ENCODE measurements around the gene CAMTA1. TPM values are rescaled to one million over a fixed set of nuclear protein-coding genes. Genes with fewer than 3 reads are reported as not detected.
A peak's percentile ranks its signal among the peaks of the same experiment; 100 is the strongest.

The CAMTA1 gene
- total and polyA plus RNA-seq, 2 experiments from 2014 or later = 213 to 341 TPM

- Histone ChIP-seq H3K27ac (no peak overlapping the region), H3K27me3 (no peaks in the 10 kb centered on the region)
Observed at GRCh38 chr1:7558921-7559869, 773.9 kb downstream of the CAMTA1 start.

GRCh38 chr1:7560128-7560527 lies 774.9 kb downstream of the CAMTA1 start:
- TF ChIP-seq, protein P1, sequence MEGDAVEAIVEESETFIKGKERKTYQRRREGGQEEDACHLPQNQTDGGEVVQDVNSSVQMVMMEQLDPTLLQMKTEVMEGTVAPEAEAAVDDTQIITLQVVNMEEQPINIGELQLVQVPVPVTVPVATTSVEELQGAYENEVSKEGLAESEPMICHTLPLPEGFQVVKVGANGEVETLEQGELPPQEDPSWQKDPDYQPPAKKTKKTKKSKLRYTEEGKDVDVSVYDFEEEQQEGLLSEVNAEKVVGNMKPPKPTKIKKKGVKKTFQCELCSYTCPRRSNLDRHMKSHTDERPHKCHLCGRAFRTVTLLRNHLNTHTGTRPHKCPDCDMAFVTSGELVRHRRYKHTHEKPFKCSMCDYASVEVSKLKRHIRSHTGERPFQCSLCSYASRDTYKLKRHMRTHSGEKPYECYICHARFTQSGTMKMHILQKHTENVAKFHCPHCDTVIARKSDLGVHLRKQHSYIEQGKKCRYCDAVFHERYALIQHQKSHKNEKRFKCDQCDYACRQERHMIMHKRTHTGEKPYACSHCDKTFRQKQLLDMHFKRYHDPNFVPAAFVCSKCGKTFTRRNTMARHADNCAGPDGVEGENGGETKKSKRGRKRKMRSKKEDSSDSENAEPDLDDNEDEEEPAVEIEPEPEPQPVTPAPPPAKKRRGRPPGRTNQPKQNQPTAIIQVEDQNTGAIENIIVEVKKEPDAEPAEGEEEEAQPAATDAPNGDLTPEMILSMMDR (IDR thresholded peaks at IDR 0.05; ENCODE audit: low read depth, low read length) = no peak
- Histone ChIP-seq H3K4me1 (ENCODE audit: low read depth) (peaks cover 26% of the 10 kb centered on the region), H3K9me3 (ENCODE audit: low read depth) (no peaks in the 10 kb centered on the region), H3K27ac (no peak overlapping the region), H3K4me3 (no peak overlapping the region), H3K27me3 (no peaks in the 10 kb centered on the region), H3K36me3 (no peaks in the 10 kb centered on the region)
- no peak for DNase-seq (ENCODE audit: low read depth in 1 of 2, low spot score in 1 of 2)

More at GRCh38 chr1:7558921-7559869, 773.9 kb downstream of the CAMTA1 start:
- Histone ChIP-seq H3K9me3 (ENCODE audit: low read depth) (no peaks in the 10 kb centered on the region), H3K36me3 (no peaks in the 10 kb centered on the region), H3K4me1 (ENCODE audit: low read depth) (peaks cover 33% of the 10 kb centered on the region), H3K4me3 (no peak overlapping the region)
- TF ChIP-seq, protein P1 (IDR thresholded peaks at IDR 0.05; ENCODE audit: low read depth, low read length) = no peak
- DNase-seq (ENCODE audit: low read depth in 1 of 2, low spot score in 1 of 2) = no peak

GRCh38 chr1:7560601-7561181 lies 775.4 kb downstream of the CAMTA1 start:
- H3K27ac ChIP-seq = no peak overlapping the region
- H3K36me3 ChIP-seq = no peaks in the 10 kb centered on the region
- H3K4me3 ChIP-seq = no peak overlapping the region
- H3K4me1 ChIP-seq (ENCODE audit: low read depth) = peaks cover 20% of the 10 kb centered on the region
- H3K27me3 ChIP-seq = no peaks in the 10 kb centered on the region
- TF ChIP-seq, protein P1 (IDR thresholded peaks at IDR 0.05; ENCODE audit: low read depth, low read length) = no peak
- no peak for DNase-seq (ENCODE audit: low read depth in 1 of 2, low spot score in 1 of 2)
- no peaks in the 10 kb centered on the region for H3K9me3 ChIP-seq (ENCODE audit: low read depth)

- DNase-seq (ENCODE audit: low read depth in 1 of 2, low spot score in 1 of 2) = peak; percentile 40 to 62
- no peaks in the 10 kb centered on the region for H3K36me3 ChIP-seq
- peaks cover 18% of the 10 kb centered on the region for H3K4me1 ChIP-seq (ENCODE audit: low read depth)
- H3K27me3 ChIP-seq = no peaks in the 10 kb centered on the region
- no peak overlapping the region for H3K4me3 ChIP-seq
- TF ChIP-seq, protein P1 (IDR thresholded peaks at IDR 0.05; ENCODE audit: low read depth, low read length) = peak; percentile 54
- no peak overlapping the region for H3K27ac ChIP-seq
- H3K9me3 ChIP-seq (ENCODE audit: low read depth) = no peaks in the 10 kb centered on the region
Observed at GRCh38 chr1:7561331-7561921, 776.2 kb downstream of the CAMTA1 start.

- Histone ChIP-seq H3K4me1 (ENCODE audit: low read depth) (peaks cover 18% of the 10 kb centered on the region), H3K27me3 (no peaks in the 10 kb centered on the region)
Observed at GRCh38 chr1:7561936-7562728, 776.9 kb downstream of the CAMTA1 start.

More at GRCh38 chr1:7561936-7562728, 776.9 kb downstream of the CAMTA1 start:
- H3K9me3 ChIP-seq (ENCODE audit: low read depth) = no peaks in the 10 kb centered on the region
- H3K36me3 ChIP-seq = no peaks in the 10 kb centered on the region
- no peak overlapping the region for H3K4me3 ChIP-seq
- no peak overlapping the region for H3K27ac ChIP-seq
- TF ChIP-seq, protein P1 (IDR thresholded peaks at IDR 0.05; ENCODE audit: low read depth, low read length) = no peak
- DNase-seq (ENCODE audit: low read depth in 1 of 2, low spot score in 1 of 2) = no peak

Measured in cardiac muscle cell (in vitro differentiated cells and primary cell).